ENCODE results near the gene PPP6R3. TPM values are rescaled to one million over a fixed set of nuclear protein-coding genes. Genes with fewer than 3 reads are reported as not detected.

Gene PPP6R3
- total and polyA plus RNA-seq, 2 of the 8 experiments (the other 6 are each of a cell fraction or from before 2014, with no cell fraction given) = 44.6 to 150 TPM

DNA sequence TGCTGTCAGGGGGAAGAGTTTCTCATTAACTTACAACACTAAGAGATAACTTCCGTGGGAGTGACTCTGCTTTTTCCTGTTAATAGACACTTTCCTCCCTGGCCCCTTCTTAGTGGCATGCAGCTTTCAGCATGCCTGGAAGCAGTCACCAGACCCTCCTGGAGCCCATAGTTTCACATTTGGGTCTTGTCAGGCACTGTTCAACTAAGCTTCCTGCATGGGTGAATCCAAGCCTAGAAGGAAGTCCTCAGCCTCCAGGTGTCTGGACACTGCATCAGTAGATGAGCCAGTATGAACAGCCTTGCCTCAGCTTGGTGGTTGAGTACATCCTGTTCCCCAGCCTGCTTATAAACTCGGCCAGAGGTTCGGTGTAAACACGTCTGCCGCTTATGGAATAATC is 68.1 kb downstream of the PPP6R3 start:
- no peak for FAIRE-seq
- no peaks in the 10 kb centered on the region for H3K27me3 ChIP-seq (replicated peaks in 1 of 4; ENCODE audit: control insufficient read depth in 3 of 4, extremely low read depth in 1 of 4, insufficient read depth in 3 of 4, low read length in 3 of 4)
- peaks cover 17% of the 10 kb centered on the region for H3K79me1 ChIP-seq (ENCODE audit: low read depth, low read length)
- no peak overlapping the region for H3K18ac ChIP-seq (ENCODE audit: extremely low read depth, low read length)
- H3K23ac ChIP-seq (ENCODE audit: insufficient read length) = no peak overlapping the region
- H3K14ac ChIP-seq (ENCODE audit: insufficient read length) = no peak overlapping the region
- H3K4me2 ChIP-seq (ENCODE audit: insufficient read depth in 1 of 2, low read depth in 2 of 2, low read length in 2 of 2) = no peak overlapping the region
- H2BK15ac ChIP-seq (ENCODE audit: low read length) = no peak overlapping the region
- H2BK12ac ChIP-seq (ENCODE audit: low read depth, low read length) = no peak overlapping the region
- H2BK20ac ChIP-seq (ENCODE audit: low read length) = no peak overlapping the region
- H2BK120ac ChIP-seq (replicated peaks; ENCODE audit: low read depth, low read length) = no peak overlapping the region
- H4K91ac ChIP-seq (replicated peaks; ENCODE audit: insufficient read length, low read length) = no peak overlapping the region
- H3K79me2 ChIP-seq (ENCODE audit: control insufficient read depth in 1 of 2, insufficient read depth in 2 of 2, low read length in 2 of 2) = peaks cover 0 to 94% of the 10 kb centered on the region in 2 experiments; a peak in 3 of 4 replicates
- no peak overlapping the region for H3K4ac ChIP-seq (replicated peaks; ENCODE audit: insufficient read length, low read depth, low read length)
- H4K20me1 ChIP-seq (replicated peaks in 1 of 2; ENCODE audit: control insufficient read depth in 1 of 2, insufficient read depth in 2 of 2, low read length in 2 of 2) = peaks cover 9 to 21% of the 10 kb centered on the region in 2 experiments
- no peak overlapping the region for H2AFZ ChIP-seq (ENCODE audit: low read length)
- H3K23me2 ChIP-seq (ENCODE audit: low read depth, low read length) = no peaks in the 10 kb centered on the region
- H3K56ac ChIP-seq (replicated peaks; ENCODE audit: insufficient read length, low read depth, low read length) = no peak overlapping the region
- no peak overlapping the region for H4K5ac ChIP-seq (ENCODE audit: insufficient read length, low read depth, low read length)
- H3K9ac ChIP-seq (replicated peaks in 1 of 4; ENCODE audit: extremely low read depth in 1 of 4, low read depth in 3 of 4, low read length in 3 of 4) = no peak overlapping the region
- no peak overlapping the region for H2AK5ac ChIP-seq (ENCODE audit: low read depth, low read length)
- H3K4me1 ChIP-seq (replicated peaks in 1 of 4; ENCODE audit: control insufficient read depth in 3 of 4, insufficient read depth in 4 of 4, low read length in 3 of 4) = peaks cover 0 to 3% (median under 1%) of the 10 kb centered on the region in 4 experiments; a peak in 4 of 7 replicates
- no peak overlapping the region for H4K8ac ChIP-seq (ENCODE audit: extremely low read depth, insufficient read depth, low read length)
- ChIA-PET POLR2A (ENCODE audit: partially characterized antibody) (interaction anchor here (0.7 to 1.0 kb wide), 2 partner anchors 9 to 17 kb away, joined by 3 to 5 read pairs; no protein-coding TSS in a partner anchor), CTCF (ENCODE audit: partially characterized antibody) (interaction anchor here (0.5 to 1.5 kb wide), 6 partner anchors 10 to 1189 kb away, joined by 3 to 7 read pairs (median 3); no protein-coding TSS in a partner anchor)
- H3K36me3 ChIP-seq (ENCODE audit: control insufficient read depth in 2 of 4, insufficient read depth in 4 of 4, low read length in 3 of 4) = peaks cover 5 to 23% (median 13%) of the 10 kb centered on the region in 4 experiments
- H3K9me3 ChIP-seq (ENCODE audit: insufficient read depth in 2 of 2, low read depth in 1 of 2, low read length in 1 of 2) = no peaks in the 10 kb centered on the region
- H3K4me3 ChIP-seq (ENCODE audit: extremely low read depth in 1 of 4, insufficient read depth in 2 of 4, low read depth in 3 of 4, low read length in 4 of 4) = no peak overlapping the region
- 93% methylated on average over 5 of the region's 5 CpGs; no CpG with 5 or more reads in 1 of the 2 experiments for WGBS, 2 experiments (ENCODE audit: extremely low coverage in 1 of 2, insufficient coverage in 1 of 2, insufficient read length in 1 of 2, insufficient replicate concordance in 2 of 2, low coverage in 1 of 2, low lambda C conversion rate in 2 of 2, missing lambda C conversion rate in 1 of 2)
- no peak overlapping the region for H2BK5ac ChIP-seq (ENCODE audit: low read depth, low read length)
- DNase-seq (ENCODE audit: low read depth in 1 of 2, low spot score in 2 of 2) = no peak
- H3K27ac ChIP-seq (ENCODE audit: low read depth, low read length) = no peak overlapping the region
- TF ChIP-seq CHD2 (IDR thresholded peaks at IDR 0.05; ENCODE audit: low read length) = no peak
- TF ChIP-seq MAX (IDR thresholded peaks at IDR 0.05) = no peak
- no peak for TF ChIP-seq KDM1A (IDR thresholded peaks at IDR 0.05; ENCODE audit: borderline replicate concordance, low read length)
- no peak for TF ChIP-seq SP1 (IDR thresholded peaks at IDR 0.05; ENCODE audit: low read depth, low read length)
- TF ChIP-seq JUND (IDR thresholded peaks at IDR 0.05; ENCODE audit: low read length) = no peak
- no peak for TF ChIP-seq TCF12 (IDR thresholded peaks at IDR 0.05; ENCODE audit: low read depth, low read length)
- no peak for TF ChIP-seq SRF (IDR thresholded peaks at IDR 0.05; ENCODE audit: low read depth, low read length)
- TF ChIP-seq CBX5 (IDR thresholded peaks at IDR 0.05; ENCODE audit: low read depth, low read length) = no peak
- TF ChIP-seq EP300 (IDR thresholded peaks at IDR 0.05; ENCODE audit: borderline replicate concordance in 1 of 2, low read depth in 2 of 2, low read length in 2 of 2) = no peak
- TF ChIP-seq YY1 (IDR thresholded peaks at IDR 0.05; ENCODE audit: low read depth, low read length) = no peak
- no peak for TF ChIP-seq KDM5A (IDR thresholded peaks at IDR 0.05; ENCODE audit: low read length)
- TF ChIP-seq NANOG (IDR thresholded peaks at IDR 0.05; ENCODE audit: insufficient read depth, low read depth, low read length, poor library complexity, severe bottlenecking) = no peak
- no peak for TF ChIP-seq RXRA (IDR thresholded peaks at IDR 0.05; ENCODE audit: insufficient read depth, low read depth, low read length)
- no peak for TF ChIP-seq FOSL1 (IDR thresholded peaks at IDR 0.05; ENCODE audit: insufficient read depth, low read depth, low read length)
